ENCODE data around the gene MAP4K2. TPM values are rescaled to one million over a fixed set of nuclear protein-coding genes. Genes with fewer than 3 reads are reported as not detected.

Gene MAP4K2
- polyA plus RNA-seq, 1 experiment, result 22.4 TPM

- Histone ChIP-seq H3K4me3 (ENCODE audit: low read depth, low read length) (peak overlapping the region; percentile 52), H3K36me3 (ENCODE audit: control insufficient read depth, insufficient read depth, low read length) (peaks cover 22% of the 10 kb centered on the region)
Observed at GRCh38 chr11:64802370-64803157, 450 bp downstream of the MAP4K2 start.

GRCh38 chr11:64801561-64802369 is 1.2 kb downstream of the MAP4K2 start:
- no peak for DNase-seq (ENCODE audit: low read depth)
- POLR2A ChIA-PET, result no interaction called here
- Histone ChIP-seq H3K4me3 (ENCODE audit: low read depth, low read length) (peak overlapping the region; percentile 52), H3K36me3 (ENCODE audit: control insufficient read depth, insufficient read depth, low read length) (peaks cover 21% of the 10 kb centered on the region), H3K27me3 (ENCODE audit: control insufficient read depth, insufficient read depth, low read length) (no peaks in the 10 kb centered on the region)
- TF ChIP-seq CTCF (IDR thresholded peaks at IDR 0.05; ENCODE audit: insufficient read depth, low read depth, low read length), result no peak
- CTCF ChIA-PET, result no interaction called here

More at GRCh38 chr11:64802370-64803157, 450 bp downstream of the MAP4K2 start:
- no peak for DNase-seq (ENCODE audit: low read depth)
- no peaks in the 10 kb centered on the region for H3K27me3 ChIP-seq (ENCODE audit: control insufficient read depth, insufficient read depth, low read length)
- no peak for TF ChIP-seq CTCF (IDR thresholded peaks at IDR 0.05; ENCODE audit: insufficient read depth, low read depth, low read length)
- POLR2A ChIA-PET, result interaction anchor here (0.6 kb wide), 1 partner anchor 19 kb away, joined by 4 read pairs; no protein-coding TSS in a partner anchor
- CTCF ChIA-PET, result interaction anchor here (0.8 kb wide), 1 partner anchor 24 kb away, joined by 3 read pairs; the partner anchor contains the start of gene SF1

- DNase-seq (ENCODE audit: low read depth), result no peak
- peaks cover 23% of the 10 kb centered on the region for H3K36me3 ChIP-seq (ENCODE audit: control insufficient read depth, insufficient read depth, low read length)
- CTCF ChIA-PET, result no interaction called here
- H3K27me3 ChIP-seq (ENCODE audit: control insufficient read depth, insufficient read depth, low read length), result no peaks in the 10 kb centered on the region
- no peak overlapping the region for H3K4me3 ChIP-seq (ENCODE audit: low read depth, low read length)
- no peak for TF ChIP-seq CTCF (IDR thresholded peaks at IDR 0.05; ENCODE audit: insufficient read depth, low read depth, low read length)
- POLR2A ChIA-PET, result no interaction called here
Observed at GRCh38 chr11:64801158-64801464, 1.9 kb downstream of the MAP4K2 start.

- TF ChIP-seq CTCF (IDR thresholded peaks at IDR 0.05; ENCODE audit: insufficient read depth, low read depth, low read length), result no peak
- Histone ChIP-seq H3K36me3 (ENCODE audit: control insufficient read depth, insufficient read depth, low read length) (peaks cover 21% of the 10 kb centered on the region), H3K4me3 (ENCODE audit: low read depth, low read length) (no peak overlapping the region), H3K27me3 (ENCODE audit: control insufficient read depth, insufficient read depth, low read length) (no peaks in the 10 kb centered on the region)
- ChIA-PET CTCF (no interaction called here), POLR2A (no interaction called here)
- DNase-seq (ENCODE audit: low read depth), result no peak
Observed at GRCh38 chr11:64800303-64801157, 2.5 kb downstream of the MAP4K2 start.

Measured in BJ (cell line).